Activated naive CD8-positive, alpha-beta T cell treated with anti-CD3 and anti-CD28 coated beads, Interleukin-2, amount 50 U/mL, for 24 hours (primary cell): ENCODE data around the gene GRIP1.

Source experiments
- ATAC-seq: fragments of 150-1000 bp; cut with Tn5 transposase; one replicate; pipeline ENCODE4 v1.10.0; 2021
- DNase-seq: peaks from one replicate; pipeline ENCODE4 v3.0.0; 2021
- H3K27ac Mint-ChIP-seq: one replicate; pipeline ENCODE4 v1.8.0; 2021; ENCODE audit warnings: mild to moderate bottlenecking, mixed read lengths
- H3K27me3 Mint-ChIP-seq: one replicate; pipeline ENCODE4 v1.8.0; 2021; ENCODE audit warnings: mixed read lengths
- H3K36me3 Mint-ChIP-seq: one replicate; pipeline ENCODE4 v1.8.0; 2021; ENCODE audit warnings: low read depth, mixed read lengths
- H3K4me1 Mint-ChIP-seq: one replicate; pipeline ENCODE4 v1.8.0; 2021; ENCODE audit warnings: mixed read lengths
- H3K4me3 Mint-ChIP-seq: one replicate; pipeline ENCODE4 v1.8.0; 2021; ENCODE audit warnings: mild to moderate bottlenecking, moderate library complexity, mixed read lengths
- H3K9me3 Mint-ChIP-seq: one replicate; pipeline ENCODE4 v1.8.0; 2021; ENCODE audit warnings: mixed read lengths

The GRIP1 gene

GRCh38 chr12:66573605-66574004 is 105.3 kb downstream of the GRIP1 start:
- H3K9me3 Mint-ChIP-seq = peaks cover 3% of the 10 kb centered on the region
- H3K4me3 Mint-ChIP-seq = no peak overlapping the region
- H3K4me1 Mint-ChIP-seq = no peaks in the 10 kb centered on the region
- no peaks in the 10 kb centered on the region for H3K27me3 Mint-ChIP-seq
- peaks cover 2% of the 10 kb centered on the region for H3K36me3 Mint-ChIP-seq
- H3K27ac Mint-ChIP-seq = no peak overlapping the region
- ATAC-seq = no peak
- DNase-seq = no peak

GRCh38 chr12:66572845-66573244 is 106.0 kb downstream of the GRIP1 start:
- Mint-ChIP-seq H3K27me3 (no peaks in the 10 kb centered on the region), H3K36me3 (peaks cover 2% of the 10 kb centered on the region), H3K9me3 (peaks cover 6% of the 10 kb centered on the region), H3K27ac (no peak overlapping the region), H3K4me3 (no peak overlapping the region), H3K4me1 (no peaks in the 10 kb centered on the region)
- no peak for DNase-seq
- ATAC-seq = no peak

- no peak overlapping the region for H3K27ac Mint-ChIP-seq
- H3K4me3 Mint-ChIP-seq = no peak overlapping the region
- ATAC-seq = no peak
- DNase-seq = no peak
- H3K9me3 Mint-ChIP-seq = peaks cover 15% of the 10 kb centered on the region
- no peaks in the 10 kb centered on the region for H3K4me1 Mint-ChIP-seq
- no peaks in the 10 kb centered on the region for H3K36me3 Mint-ChIP-seq
- no peaks in the 10 kb centered on the region for H3K27me3 Mint-ChIP-seq
Measured at GRCh38 chr12:66571361-66571915, 107.4 kb downstream of the GRIP1 start.

- H3K9me3 Mint-ChIP-seq = peaks cover 47% of the 10 kb centered on the region
- ATAC-seq (no peak), DNase-seq (no peak)
- H3K4me1 Mint-ChIP-seq = no peaks in the 10 kb centered on the region
- H3K27ac Mint-ChIP-seq = no peak overlapping the region
- H3K4me3 Mint-ChIP-seq = no peak overlapping the region
- peaks cover 3% of the 10 kb centered on the region for H3K36me3 Mint-ChIP-seq
- H3K27me3 Mint-ChIP-seq = peaks cover 3% of the 10 kb centered on the region
Measured at GRCh38 chr12:66563220-66563619, 115.7 kb downstream of the GRIP1 start.

GRCh38 chr12:66555113-66555512 is 123.8 kb downstream of the GRIP1 start:
- Mint-ChIP-seq H3K27ac (no peak overlapping the region), H3K4me3 (no peak overlapping the region), H3K9me3 (peaks cover 28% of the 10 kb centered on the region), H3K4me1 (peaks cover 3% of the 10 kb centered on the region), H3K36me3 (peaks cover 3% of the 10 kb centered on the region), H3K27me3 (peaks cover 3% of the 10 kb centered on the region)
- DNase-seq = no peak
- ATAC-seq = no peak

GRCh38 chr12:66552716-66553115 is 126.2 kb downstream of the GRIP1 start:
- Mint-ChIP-seq H3K36me3 (no peaks in the 10 kb centered on the region), H3K4me1 (peaks cover 6% of the 10 kb centered on the region), H3K9me3 (peaks cover 16% of the 10 kb centered on the region), H3K27ac (no peak overlapping the region), H3K4me3 (no peak overlapping the region), H3K27me3 (no peaks in the 10 kb centered on the region)
- ATAC-seq (no peak), DNase-seq (no peak)

GRCh38 chr12:66550626-66551025 is 128.2 kb downstream of the GRIP1 start:
- H3K4me1 Mint-ChIP-seq = peaks cover 4% of the 10 kb centered on the region
- no peaks in the 10 kb centered on the region for H3K36me3 Mint-ChIP-seq
- no peaks in the 10 kb centered on the region for H3K9me3 Mint-ChIP-seq
- DNase-seq = no peak
- no peaks in the 10 kb centered on the region for H3K27me3 Mint-ChIP-seq
- H3K4me3 Mint-ChIP-seq = no peak overlapping the region
- ATAC-seq = no peak
- no peak overlapping the region for H3K27ac Mint-ChIP-seq

- H3K36me3 Mint-ChIP-seq = no peaks in the 10 kb centered on the region
- no peak overlapping the region for H3K4me3 Mint-ChIP-seq
- H3K4me1 Mint-ChIP-seq = peaks cover 4% of the 10 kb centered on the region
- H3K9me3 Mint-ChIP-seq = no peaks in the 10 kb centered on the region
- H3K27ac Mint-ChIP-seq = no peak overlapping the region
- H3K27me3 Mint-ChIP-seq = no peaks in the 10 kb centered on the region
- no peak for ATAC-seq
- DNase-seq = no peak
Measured at GRCh38 chr12:66549050-66549389, 129.9 kb downstream of the GRIP1 start.

GRCh38 chr12:66548338-66549049 is 130.4 kb downstream of the GRIP1 start:
- peaks cover 4% of the 10 kb centered on the region for H3K4me1 Mint-ChIP-seq
- H3K4me3 Mint-ChIP-seq = no peak overlapping the region
- ATAC-seq (no peak), DNase-seq (no peak)
- H3K27ac Mint-ChIP-seq = no peak overlapping the region
- H3K36me3 Mint-ChIP-seq = no peaks in the 10 kb centered on the region
- no peaks in the 10 kb centered on the region for H3K9me3 Mint-ChIP-seq
- no peaks in the 10 kb centered on the region for H3K27me3 Mint-ChIP-seq

GRCh38 chr12:66541426-66541825 is 137.4 kb downstream of the GRIP1 start:
- no peaks in the 10 kb centered on the region for H3K27me3 Mint-ChIP-seq
- no peaks in the 10 kb centered on the region for H3K9me3 Mint-ChIP-seq
- H3K27ac Mint-ChIP-seq = no peak overlapping the region
- H3K4me1 Mint-ChIP-seq = no peaks in the 10 kb centered on the region
- H3K36me3 Mint-ChIP-seq = no peaks in the 10 kb centered on the region
- H3K4me3 Mint-ChIP-seq = no peak overlapping the region
- DNase-seq = no peak
- ATAC-seq = no peak

- Mint-ChIP-seq H3K27ac (no peak overlapping the region), H3K4me1 (no peaks in the 10 kb centered on the region), H3K36me3 (no peaks in the 10 kb centered on the region), H3K27me3 (no peaks in the 10 kb centered on the region), H3K4me3 (no peak overlapping the region), H3K9me3 (no peaks in the 10 kb centered on the region)
- ATAC-seq (no peak), DNase-seq (no peak)
Measured at GRCh38 chr12:66539431-66539830, 139.4 kb downstream of the GRIP1 start.

GRCh38 chr12:66538970-66539369 is 139.9 kb downstream of the GRIP1 start:
- H3K4me3 Mint-ChIP-seq = no peak overlapping the region
- H3K27ac Mint-ChIP-seq = no peak overlapping the region
- no peaks in the 10 kb centered on the region for H3K36me3 Mint-ChIP-seq
- no peaks in the 10 kb centered on the region for H3K27me3 Mint-ChIP-seq
- no peaks in the 10 kb centered on the region for H3K4me1 Mint-ChIP-seq
- DNase-seq = no peak
- no peak for ATAC-seq
- no peaks in the 10 kb centered on the region for H3K9me3 Mint-ChIP-seq

- Mint-ChIP-seq H3K4me3 (no peak overlapping the region), H3K36me3 (no peaks in the 10 kb centered on the region), H3K9me3 (no peaks in the 10 kb centered on the region), H3K27me3 (no peaks in the 10 kb centered on the region), H3K27ac (no peak overlapping the region), H3K4me1 (no peaks in the 10 kb centered on the region)
- ATAC-seq = no peak
- no peak for DNase-seq
Measured at GRCh38 chr12:66537876-66538275, 141.0 kb downstream of the GRIP1 start.

GRCh38 chr12:66533767-66534166 is 145.1 kb downstream of the GRIP1 start:
- Mint-ChIP-seq H3K27me3 (no peaks in the 10 kb centered on the region), H3K4me3 (no peak overlapping the region), H3K36me3 (no peaks in the 10 kb centered on the region), H3K27ac (no peak overlapping the region), H3K9me3 (peaks cover under 1% of the 10 kb centered on the region), H3K4me1 (no peaks in the 10 kb centered on the region)
- DNase-seq = no peak
- no peak for ATAC-seq

GRCh38 chr12:66531766-66532165 is 147.1 kb downstream of the GRIP1 start:
- Mint-ChIP-seq H3K4me1 (no peaks in the 10 kb centered on the region), H3K36me3 (no peaks in the 10 kb centered on the region), H3K27ac (no peak overlapping the region), H3K9me3 (peaks cover 4% of the 10 kb centered on the region), H3K27me3 (no peaks in the 10 kb centered on the region), H3K4me3 (no peak overlapping the region)
- DNase-seq (no peak), ATAC-seq (no peak)

- Mint-ChIP-seq H3K27me3 (no peaks in the 10 kb centered on the region), H3K36me3 (no peaks in the 10 kb centered on the region), H3K4me3 (no peak overlapping the region), H3K27ac (no peak overlapping the region), H3K9me3 (peaks cover 4% of the 10 kb centered on the region), H3K4me1 (no peaks in the 10 kb centered on the region)
- ATAC-seq (no peak), DNase-seq (no peak)
Measured at GRCh38 chr12:66529934-66530333, 148.9 kb downstream of the GRIP1 start.
